Endothelial cell of umbilical vein (primary cell): Measurements from ENCODE around the gene PRRG1. TPM values are rescaled to one million over a fixed set of nuclear protein-coding genes. Genes with fewer than 3 reads are reported as not detected.

Source experiments
- BruUV-seq: library from RNA; stranded (reverse); fragments of 400-500 nt; replicated peaks from 2 replicates; lab custom pipeline; 2021; lab: Mats Ljungman, UMichigan
- CTCF ChIA-PET: fragments of 300-600, 350-600 bp; sonication (Branson Sonifier 250); formaldehyde crosslinking; loops from one replicate; lab custom pipeline; 2021; ENCODE audit warnings: antibody characterized with exemption, inconsistent platforms; lab: Charles Lee
- POLR2A ChIA-PET: fragments of 300-600, 350-600 bp; sonication (Branson Sonifier 250); formaldehyde crosslinking; loops from one replicate; lab custom pipeline; 2021; ENCODE audit warnings: antibody characterized with exemption, inconsistent platforms; lab: Charles Lee
- DNase-seq: peaks from one replicate; pipeline ENCODE4 v3.0.0-alpha.2; 2011; ENCODE audit warnings: low read depth, low spot score
- FAIRE-seq: peaks from 2 replicates; lab custom pipeline; 2011; peaks lifted over from hg19 to GRCh38; lab: Jason Lieb, UNC
- H2AFZ ChIP-seq: 2 replicates; pipeline ENCODE4 v1.6.0; 2012; ENCODE audit warnings: low read depth, low read length, control low read depth, inconsistent platforms
- H3K27ac ChIP-seq: 2 replicates; pipeline ENCODE4 v1.5.1; 2011; ENCODE audit warnings: low read depth, mild to moderate bottlenecking, control low read depth, low read length, moderate library complexity; ENCODE audit not compliant: insufficient read depth
- H3K27me3 ChIP-seq, 2 experiments: 2 replicates each; pipeline versions ENCODE4 v1.6.0 to v1.6.1; 2011; ENCODE audit warnings: low read length in 2 of 2, mixed read lengths in 1 of 2; ENCODE audit not compliant: control insufficient read depth in 2 of 2, insufficient read depth in 2 of 2
- H3K36me3 ChIP-seq, 2 experiments: 2 replicates in 1 of 2; 3 replicates in 1 of 2; pipeline ENCODE4 v1.5.1; 2011; ENCODE audit warnings: low read length in 2 of 2, mild to moderate bottlenecking in 1 of 2, moderate library complexity in 1 of 2; ENCODE audit not compliant: control insufficient read depth in 2 of 2, insufficient read depth in 2 of 2; ENCODE audit errors: extremely low read depth in 1 of 2
- H3K4me1 ChIP-seq: 3 replicates; pipeline ENCODE4 v1.5.1; 2011; ENCODE audit warnings: mild to moderate bottlenecking, low read length; ENCODE audit not compliant: control insufficient read depth, insufficient read depth; ENCODE audit errors: extremely low read depth
- H3K4me2 ChIP-seq: 2 replicates; pipeline ENCODE4 v1.6.1; 2011; ENCODE audit warnings: low read length, control low read depth, mixed read lengths; ENCODE audit not compliant: insufficient read depth
- H3K4me3 ChIP-seq, 3 experiments: fragments of 200-600 bp in 1 of 3; sonication (generic), shearing (Covaris generic) in 1 of 3; replicated peaks in 1 of 3; 2 replicates each; pipeline ENCODE4 v1.5.1; 2011 to 2016; ENCODE audit warnings: control low read depth in 3 of 3, low read length in 3 of 3, mild to moderate bottlenecking in 2 of 3, inconsistent platforms in 1 of 3, low read depth in 1 of 3, moderate library complexity in 1 of 3; ENCODE audit not compliant: insufficient read depth in 1 of 3
- H3K79me2 ChIP-seq: 2 replicates; pipeline ENCODE4 v1.6.0; 2012; ENCODE audit warnings: low read length, inconsistent platforms; ENCODE audit not compliant: control insufficient read depth, insufficient read depth
- H3K9ac ChIP-seq: replicated peaks from 2 replicates; pipeline ENCODE3; 2011; ENCODE audit warnings: low read length, control low read depth; ENCODE audit not compliant: insufficient read depth; ENCODE audit errors: extremely low read depth
- H3K9me1 ChIP-seq: replicated peaks from 3 replicates; pipeline ENCODE4 v1.6.0; 2011; ENCODE audit warnings: mild to moderate bottlenecking, low read length; ENCODE audit not compliant: control insufficient read depth, insufficient read depth; ENCODE audit errors: extremely low read depth
- H3K9me3 ChIP-seq: replicated peaks from 2 replicates; pipeline ENCODE4 v1.5.1; 2012; ENCODE audit warnings: low read length, inconsistent platforms; ENCODE audit not compliant: control insufficient read depth, insufficient read depth
- H4K20me1 ChIP-seq: replicated peaks from 2 replicates; pipeline ENCODE3; 2011; ENCODE audit warnings: mild to moderate bottlenecking, low read length; ENCODE audit not compliant: control insufficient read depth, insufficient read depth; ENCODE audit errors: extremely low read depth
- CTCF ChIP-seq, 2 donors: IDR thresholded peaks; 1 replicate in 1 of 2; 2 replicates in 1 of 2; pipeline ENCODE4 v1.5.1; 2011; ENCODE audit warnings: low read length in 2 of 2, mild to moderate bottlenecking in 2 of 2, moderate library complexity in 2 of 2, control low read depth in 1 of 2, inconsistent platforms in 1 of 2, low read depth in 1 of 2; ENCODE audit not compliant: insufficient read depth in 1 of 2; ENCODE audit errors: extremely low read depth in 1 of 2
- EZH2 ChIP-seq: IDR thresholded peaks from 2 replicates; pipeline ENCODE4 v1.6.1; 2012; ENCODE audit warnings: borderline replicate concordance, low read depth, mild to moderate bottlenecking, moderate library complexity, low read length, inconsistent platforms; ENCODE audit not compliant: severe bottlenecking
- FOS ChIP-seq: IDR thresholded peaks from 2 replicates; pipeline ENCODE4 v1.6.1; 2011; ENCODE audit warnings: mild to moderate bottlenecking, low read length, moderate library complexity, borderline replicate concordance; ENCODE audit not compliant: insufficient read depth
- GATA2 ChIP-seq: IDR thresholded peaks from 2 replicates; pipeline ENCODE4 v1.7.0; 2011; ENCODE audit warnings: low read depth, mild to moderate bottlenecking, moderate library complexity, mixed read lengths, low read length; ENCODE audit not compliant: insufficient read length, insufficient read depth
- JUN ChIP-seq: IDR thresholded peaks from 2 replicates; pipeline ENCODE4 v1.6.1; 2011; ENCODE audit warnings: borderline replicate concordance, low read depth; ENCODE audit not compliant: insufficient read length, insufficient read depth
- MAX ChIP-seq: IDR thresholded peaks from 2 replicates; pipeline ENCODE4 v1.6.1; 2011; ENCODE audit not compliant: insufficient read depth, insufficient read length
- MYC ChIP-seq: IDR thresholded peaks from one replicate; pipeline ENCODE4 v1.6.1; 2011; ENCODE audit warnings: mild to moderate bottlenecking, low read depth, low read length
- POLR2A ChIP-seq: IDR thresholded peaks from 2 replicates; pipeline ENCODE4 v1.6.1; 2012; ENCODE audit warnings: low read depth, mild to moderate bottlenecking, control low read depth, low read length
- POLR2AphosphoS5 ChIP-seq: IDR thresholded peaks from 2 replicates; pipeline ENCODE4 v1.6.1; 2012; ENCODE audit warnings: low read depth, mild to moderate bottlenecking, control low read depth, low read length, moderate library complexity; ENCODE audit not compliant: insufficient read depth
- dilution Hi-C: fragments of 300-500 bp; cut with MboI; formaldehyde crosslinking; loops from one replicate; pipeline ENCODE4 v1.15.0; 2019; ENCODE audit warnings: low sequenced_read_pairs; ENCODE audit not compliant: extremely low pct_ligation_motif_present
- intact Hi-C: fragments of 100-400 bp; cut with micrococcal nuclease; formaldehyde crosslinking; loops from one replicate; pipeline ENCODE4 v1.10.0; 2022
- polyA plus RNA-seq, 4 experiments: library from polyadenylated mRNA; depleted of rRNA in 3 of 4; stranded (reverse) in 3 of 4; unstranded in 1 of 4; fragments of >200 nt; gene quantifications; 2 replicates each; pipeline versions ENCODE4 v1.2.1 to v1.2.3, GENCODE V29; 2011 to 2012; ENCODE audit warnings: missing spikeins in 1 of 4
- total RNA-seq: library from RNA; stranded (reverse); gene quantifications from 2 replicates; pipeline ENCODE4 v1.2.3, GENCODE V29; 2021

Gene PRRG1
- total and polyA plus RNA-seq, 2 donors (not counting 3 experiments of a cell fraction or from before 2014, with no cell fraction given) = 37.6 to 46.3 TPM

- intact Hi-C loops = loop anchor here (2.0 kb wide), 2 partner anchors 32 to 64 kb away; partner anchors contain the start of gene PRRG1
- H3K27me3 ChIP-seq = no peaks in the 10 kb centered on the region
- dilution Hi-C loops = no loop called here
- no peak overlapping the region for H2AFZ ChIP-seq
- H3K9ac ChIP-seq = no peak overlapping the region
- H3K4me3 ChIP-seq = no peak overlapping the region
- peak; percentile 76 for FAIRE-seq
- CTCF ChIA-PET = interaction anchor here (1.0 to 1.2 kb wide), 2 partner anchors 9 to 24 kb away, joined by 3 to 5 read pairs; no protein-coding TSS in a partner anchor
- no TSS peak for BruUV-seq
- peaks cover 37% of the 10 kb centered on the region for H3K4me1 ChIP-seq
- POLR2A ChIA-PET = no interaction called here
- no peaks in the 10 kb centered on the region for H3K36me3 ChIP-seq
- H3K9me3 ChIP-seq = no peaks in the 10 kb centered on the region
- peak overlapping the region; percentile 30 for H3K4me2 ChIP-seq
- H3K79me2 ChIP-seq = peaks cover 16% of the 10 kb centered on the region
- no peaks in the 10 kb centered on the region for H3K9me1 ChIP-seq
- H3K27ac ChIP-seq = peak overlapping the region; percentile 53
- peak; percentile 91 for DNase-seq
- no peaks in the 10 kb centered on the region for H4K20me1 ChIP-seq
- peak; percentile 26 for TF ChIP-seq POLR2A
- TF ChIP-seq GATA2 = peak; percentile 73
- TF ChIP-seq POLR2AphosphoS5 = peak; percentile 54
- no peak for TF ChIP-seq MYC
- TF ChIP-seq FOS = peak; percentile 54
- peak; percentile 72 for TF ChIP-seq JUN
- no peak for TF ChIP-seq CTCF (IDR thresholded peaks at IDR 0.05; ENCODE audit: extremely low read depth in 1 of 2, insufficient read depth in 1 of 2, low read depth in 1 of 2, low read length in 2 of 2)
- TF ChIP-seq MAX = no peak
- no peak for TF ChIP-seq EZH2
Observed at GRCh38 chrX:37380924-37381323, 31.8 kb downstream of the PRRG1 start.
